H9 (cell line): ENCODE measurements around the gene PDCD1. TPM values are rescaled to one million over a fixed set of nuclear protein-coding genes. Genes with fewer than 3 reads are reported as not detected.
A peak's percentile ranks its signal among the peaks of the same experiment; 100 is the strongest.

ENCODE experiments used
- DNase-seq: peaks from one replicate; pipeline ENCODE4 v3.0.0-alpha.2; 2017
- H2AFZ ChIP-seq: one replicate; pipeline ENCODE4 v1.6.1; 2013; ENCODE audit warnings: mild to moderate bottlenecking, low read length, control low read depth, moderate library complexity
- H2AK5ac ChIP-seq: 2 replicates; pipeline ENCODE4 v1.6.1; 2013; ENCODE audit warnings: low read length, control low read depth, mixed read lengths; ENCODE audit not compliant: insufficient read length
- H2BK120ac ChIP-seq: one replicate; pipeline ENCODE4 v1.6.1; 2013; ENCODE audit warnings: low read depth, mild to moderate bottlenecking, low read length, control low read depth, inconsistent platforms; ENCODE audit not compliant: poor library complexity, severe bottlenecking
- H2BK12ac ChIP-seq: 2 replicates; pipeline ENCODE4 v1.6.1; 2013; ENCODE audit warnings: low read length, control low read depth, mixed read lengths, low read depth; ENCODE audit not compliant: insufficient read length
- H2BK15ac ChIP-seq: 2 replicates; pipeline ENCODE4 v1.6.1; 2013; ENCODE audit warnings: low read depth, low read length, control low read depth
- H2BK20ac ChIP-seq: one replicate; pipeline ENCODE4 v1.6.1; 2013; ENCODE audit warnings: low read depth, mild to moderate bottlenecking, low read length, control low read depth, inconsistent platforms; ENCODE audit not compliant: poor library complexity, severe bottlenecking
- H2BK5ac ChIP-seq: 2 replicates; pipeline ENCODE4 v1.6.1; 2013; ENCODE audit warnings: low read length, control low read depth, mixed read lengths; ENCODE audit not compliant: insufficient read length
- H3K14ac ChIP-seq: 2 replicates; pipeline ENCODE4 v1.6.1; 2013; ENCODE audit warnings: low read length, control low read depth; ENCODE audit not compliant: insufficient read depth
- H3K18ac ChIP-seq: 2 replicates; pipeline ENCODE4 v1.6.1; 2013; ENCODE audit warnings: low read depth, mild to moderate bottlenecking, mixed read lengths, low read length, control low read depth; ENCODE audit not compliant: insufficient read length
- H3K23ac ChIP-seq: 2 replicates; pipeline ENCODE4 v1.6.1; 2013; ENCODE audit warnings: low read length, control low read depth, mixed read lengths, low read depth; ENCODE audit not compliant: insufficient read length
- H3K23me2 ChIP-seq: 2 replicates; pipeline ENCODE4 v1.6.1; 2013; ENCODE audit warnings: low read depth, mild to moderate bottlenecking, mixed read lengths, low read length, control low read depth; ENCODE audit not compliant: insufficient read length, poor library complexity, severe bottlenecking
- H3K27ac ChIP-seq: 2 replicates; pipeline ENCODE4 v1.5.1; 2013; ENCODE audit warnings: low read length, control low read depth, mixed read lengths, low read depth; ENCODE audit not compliant: insufficient read length
- H3K27me3 ChIP-seq: 2 replicates; pipeline ENCODE4 v1.6.1; 2013; ENCODE audit warnings: low read length, control low read depth, inconsistent platforms; ENCODE audit not compliant: insufficient read depth
- H3K4ac ChIP-seq: 2 replicates; pipeline ENCODE4 v1.6.1; 2013; ENCODE audit warnings: low read depth, mild to moderate bottlenecking, control low read depth, inconsistent platforms, low read length, moderate library complexity
- H3K4me1 ChIP-seq: 2 replicates; pipeline ENCODE4 v1.6.1; 2013; ENCODE audit warnings: low read length, control low read depth, inconsistent platforms; ENCODE audit not compliant: insufficient read depth
- H3K4me2 ChIP-seq: 2 replicates; pipeline ENCODE4 v1.6.1; 2013; ENCODE audit warnings: low read length, control low read depth, mixed read lengths; ENCODE audit not compliant: insufficient read length, insufficient read depth
- H3K56ac ChIP-seq: 2 replicates; pipeline ENCODE4 v1.6.1; 2013; ENCODE audit warnings: low read depth, mild to moderate bottlenecking, mixed read lengths, low read length, control low read depth; ENCODE audit not compliant: insufficient read length
- H3K79me1 ChIP-seq: 2 replicates; pipeline ENCODE4 v1.6.1; 2013; ENCODE audit warnings: low read depth, mild to moderate bottlenecking, moderate library complexity, low read length, control low read depth, inconsistent platforms; ENCODE audit not compliant: insufficient read depth, poor library complexity, severe bottlenecking
- H3K79me2 ChIP-seq: 2 replicates; pipeline ENCODE4 v1.6.1; 2013; ENCODE audit warnings: low read length, control low read depth, inconsistent platforms; ENCODE audit not compliant: insufficient read depth
- H3K9ac ChIP-seq: 2 replicates; pipeline ENCODE4 v1.6.1; 2013; ENCODE audit warnings: low read length, control low read depth, mixed read lengths; ENCODE audit not compliant: insufficient read length; ENCODE audit errors: extremely low read depth
- H3K9me3 ChIP-seq: one replicate; pipeline ENCODE4 v1.6.1; 2013; ENCODE audit warnings: low read depth, low read length, inconsistent platforms; ENCODE audit not compliant: control insufficient read depth
- H3T11ph ChIP-seq: one replicate; pipeline ENCODE4 v1.6.1; 2013; ENCODE audit warnings: mild to moderate bottlenecking, low read length, control low read depth, inconsistent platforms
- H4K20me1 ChIP-seq: one replicate; pipeline ENCODE4 v1.6.1; 2013; ENCODE audit not compliant: control insufficient read depth, insufficient read length, insufficient read depth
- H4K5ac ChIP-seq: 2 replicates; pipeline ENCODE4 v1.6.1; 2013; ENCODE audit warnings: low read depth, mild to moderate bottlenecking, mixed read lengths, low read length, control low read depth; ENCODE audit not compliant: insufficient read length
- H4K8ac ChIP-seq: replicated peaks from 2 replicates; pipeline ENCODE4 v1.6.1; 2013; ENCODE audit warnings: low read length, control low read depth, mixed read lengths, low read depth; ENCODE audit not compliant: insufficient read length
- H4K91ac ChIP-seq: 2 replicates; pipeline ENCODE4 v1.6.1; 2013; ENCODE audit warnings: low read depth, mild to moderate bottlenecking, moderate library complexity, mixed read lengths, low read length, control low read depth; ENCODE audit not compliant: insufficient read length
- H3K27ac Mint-ChIP-seq, 3 experiments: 2 replicates in 2 of 3; 3 replicates in 1 of 3; pipeline ENCODE4 v1.8.0; 2020 to 2021; ENCODE audit warnings: mixed read lengths in 3 of 3, mild to moderate bottlenecking in 1 of 3, moderate library complexity in 1 of 3
- H3K27me3 Mint-ChIP-seq: 2 replicates; pipeline ENCODE4 v1.8.0; 2021; ENCODE audit warnings: low read depth, mild to moderate bottlenecking, moderate library complexity, mixed read lengths
- H3K36me3 Mint-ChIP-seq, 3 experiments: 2 replicates in 2 of 3; 3 replicates in 1 of 3; pipeline ENCODE4 v1.8.0; 2020 to 2021; ENCODE audit warnings: low read depth in 3 of 3, mixed read lengths in 3 of 3; ENCODE audit not compliant: insufficient read depth in 1 of 3
- H3K4me1 Mint-ChIP-seq, 2 experiments: 2 replicates each; pipeline ENCODE4 v1.8.0; 2020; ENCODE audit warnings: mixed read lengths in 2 of 2
- H3K4me3 Mint-ChIP-seq, 2 experiments: 2 replicates in 1 of 2; 3 replicates in 1 of 2; pipeline ENCODE4 v1.8.0; 2020 to 2021; ENCODE audit warnings: mild to moderate bottlenecking in 2 of 2, mixed read lengths in 2 of 2, moderate library complexity in 1 of 2
- H3K9me3 Mint-ChIP-seq, 2 experiments: 2 replicates in 1 of 2; 3 replicates in 1 of 2; pipeline ENCODE4 v1.8.0; 2020; ENCODE audit warnings: mild to moderate bottlenecking in 2 of 2, mixed read lengths in 2 of 2, moderate library complexity in 1 of 2
- CTCF ChIP-seq: fragments of 200-600 bp; sonication (generic); conservative IDR thresholded peaks from 3 replicates; pipeline ENCODE4 v1.8.0; 2021; ENCODE audit warnings: antibody characterized with exemption, mild to moderate bottlenecking
- WGBS: extraction: QIAGEN DNeasy Blood & Tissue Kit; methylation state at CpG from one replicate; pipeline ENCODE4 v1.1.7; 2013; ENCODE audit warnings: missing lambda C conversion rate, low lambda C conversion rate, mixed read lengths; ENCODE audit not compliant: insufficient read length; ENCODE audit errors: extremely low coverage; 5-methylcytosine and 5-hydroxymethylcytosine counted together
- total RNA-seq: library from RNA; stranded (reverse); gene quantifications from 2 replicates; pipeline ENCODE4 v1.2.1, GENCODE V29; 2021

The PDCD1 gene
- total RNA-seq, 1 experiment from 2014 or later = 1.6 TPM

DNA sequence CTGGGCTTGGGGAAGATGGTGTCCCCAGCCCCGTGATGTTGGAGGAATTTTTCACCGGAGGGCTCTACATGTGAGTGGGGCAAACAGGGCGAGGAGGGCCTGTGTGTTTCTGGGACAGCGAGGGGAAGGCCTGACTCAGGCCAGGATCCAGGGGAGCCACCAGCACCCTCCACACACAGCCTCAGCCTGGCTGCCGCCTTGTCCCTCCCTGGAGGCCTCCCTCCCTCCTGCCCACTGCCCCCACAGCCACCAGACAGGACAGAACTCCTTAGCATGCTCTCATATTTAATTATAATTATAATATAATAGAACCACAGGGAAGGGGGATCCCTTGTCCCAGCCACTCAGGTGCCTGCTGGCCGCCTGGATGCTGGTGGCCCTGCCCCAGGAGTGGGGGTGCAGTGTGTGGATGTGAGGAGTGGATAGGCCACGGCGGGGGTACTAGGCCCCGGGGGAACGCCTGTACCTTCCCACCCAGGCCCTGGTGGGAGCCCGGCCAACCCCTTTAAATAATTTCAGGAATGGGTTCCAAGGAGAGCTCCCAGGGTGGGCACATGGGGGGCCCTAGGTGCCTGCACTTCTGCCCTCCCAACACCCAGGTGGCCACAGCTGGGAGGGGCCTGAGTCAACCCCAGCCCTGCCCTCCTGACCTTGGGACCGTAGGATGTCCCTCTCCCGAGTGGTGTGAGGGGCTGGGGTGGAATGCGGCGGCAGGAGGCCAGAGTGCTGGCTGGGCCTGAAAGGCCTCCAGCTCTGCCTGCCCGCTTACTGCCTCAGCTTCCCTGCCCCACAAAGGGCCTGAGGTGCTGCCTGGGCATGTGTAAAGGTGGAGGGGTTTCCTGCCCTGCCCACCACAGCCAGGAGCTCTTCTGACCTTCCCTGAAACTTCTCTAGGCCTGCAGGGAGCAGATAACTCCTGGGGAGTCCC is 8.8 kb downstream of the PDCD1 start:
- Histone ChIP-seq H3K9ac (no peak overlapping the region), H2BK15ac (no peak overlapping the region), H3K79me1 (no peaks in the 10 kb centered on the region), H2AK5ac (no peak overlapping the region), H3K4me1 (no peaks in the 10 kb centered on the region), H4K20me1 (no peaks in the 10 kb centered on the region), H3K27me3 (peaks cover 2% of the 10 kb centered on the region; the same call in 1 of the 2 replicates), H4K5ac (no peak overlapping the region), H2BK12ac (no peak overlapping the region), H3K4ac (no peak overlapping the region), H3K23ac (no peak overlapping the region), H3K27ac (no peak overlapping the region), H3K14ac (no peak overlapping the region), H2BK5ac (no peak overlapping the region), H4K8ac (no peak overlapping the region), H3K4me2 (no peak overlapping the region), H2AFZ (no peak overlapping the region), H2BK20ac (no peak overlapping the region), H3K9me3 (no peaks in the 10 kb centered on the region), H3T11ph (no peak overlapping the region), H4K91ac (no peak overlapping the region), H3K56ac (no peak overlapping the region), H3K18ac (no peak overlapping the region), H3K23me2 (no peaks in the 10 kb centered on the region), H2BK120ac (no peak overlapping the region), H3K79me2 (no peaks in the 10 kb centered on the region)
- Mint-ChIP-seq H3K9me3 (peaks cover 0 to 4% of the 10 kb centered on the region in 2 experiments; a peak in 1 of 5 replicates), H3K4me1 (peaks cover 0 to 5% of the 10 kb centered on the region in 2 experiments; a peak in 1 of 4 replicates), H3K27me3 (peaks cover 25% of the 10 kb centered on the region), H3K36me3 (no peaks in the 10 kb centered on the region), H3K27ac (no peak overlapping the region; a peak in 1 of 7 replicates), H3K4me3 (no peak overlapping the region)
- no peak for TF ChIP-seq CTCF
- WGBS = no CpG with 5 or more reads among the region's 16 CpGs
- peak; percentile 13 for DNase-seq
